Epithelial cell of esophagus (primary cell): ENCODE data around the gene GLRX3.
A peak's percentile ranks its signal among the peaks of the same experiment; 100 is the strongest.
"Not testable (repeated sequence)": the region's sequence is repeated elsewhere in the genome, so short reads cannot be mapped to it uniquely, and the experiment has no call there.

Source experiments
- DNase-seq: peaks from one replicate; pipeline ENCODE4 v3.0.0; 2010; ENCODE audit warnings: low read depth
- H3K4me3 ChIP-seq: 2 replicates; pipeline ENCODE4 v1.5.1; 2011; ENCODE audit warnings: mild to moderate bottlenecking, low read length, control low read depth
- CTCF ChIP-seq: IDR thresholded peaks from 2 replicates; pipeline ENCODE4 v1.5.1; 2011; ENCODE audit warnings: low read depth, mild to moderate bottlenecking, low read length, control low read depth, inconsistent platforms; ENCODE audit not compliant: insufficient read depth; ENCODE audit errors: missing control alignments

The GLRX3 gene

GRCh38 chr10:130136226-130137089 is at the start of gene GLRX3:
Gene GLRX3 (plus strand): TSS chr10:130136391. CDS start chr10:130136421, 30 bp downstream.
- H3K4me3 ChIP-seq = peak within 1 kb of the TSS; percentile 80
- DNase-seq = peak; percentile 90
- no peak for TF ChIP-seq CTCF

- H3K4me3 ChIP-seq, DNase-seq: not testable (repeated sequence)
Observed at GRCh38 chr10:130090565-130090964, 45.6 kb upstream of the GLRX3 start.

- no peak for TF ChIP-seq CTCF
- H3K4me3 ChIP-seq = no peak overlapping the region
- no peak for DNase-seq
Observed at GRCh38 chr10:130099344-130099743, 36.8 kb upstream of the GLRX3 start.

- no peak overlapping the region for H3K4me3 ChIP-seq
- TF ChIP-seq CTCF = no peak
- DNase-seq = no peak
Observed at GRCh38 chr10:130105724-130106123, 30.5 kb upstream of the GLRX3 start.

GRCh38 chr10:130108146-130108545 is 28.0 kb upstream of the GLRX3 start:
- not testable (repeated sequence) for H3K4me3 ChIP-seq, DNase-seq

GRCh38 chr10:130108934-130109604 is 27.1 kb upstream of the GLRX3 start:
- DNase-seq = no peak
- no peak for TF ChIP-seq CTCF
- peak overlapping the region; percentile 100 for H3K4me3 ChIP-seq

GRCh38 chr10:130109796-130110245 is 26.4 kb upstream of the GLRX3 start:
- TF ChIP-seq CTCF = peak; percentile 90
- peak; percentile 83 for DNase-seq
- H3K4me3 ChIP-seq = peak overlapping the region; percentile 100
